Smooth muscle cell (in vitro differentiated cells): ENCODE results near the gene NDUFV1. TPM values are rescaled to one million over a fixed set of nuclear protein-coding genes. Genes with fewer than 3 reads are reported as not detected.
"Not testable (repeated sequence)": the region's sequence is repeated elsewhere in the genome, so short reads cannot be mapped to it uniquely, and the experiment has no call there.

ENCODE experiments used
- DNase-seq: peaks from one replicate; lab custom pipeline; 2025; ENCODE audit not compliant: unreplicated experiment; lab: John Stamatoyannopoulos, UW
- H2AFZ ChIP-seq: fragments of 200-600 bp; sonication (generic); 2 replicates; pipeline ENCODE4 v1.6.0; 2016; ENCODE audit warnings: antibody characterized with exemption, low read depth, mild to moderate bottlenecking
- H3F3A ChIP-seq: fragments of 200-600 bp; sonication (generic); 2 replicates; pipeline ENCODE4 v1.6.0; 2017; ENCODE audit warnings: antibody characterized with exemption, low read depth
- H3K27ac ChIP-seq: fragments of 200-600 bp; sonication (generic); 2 replicates; pipeline ENCODE4 v1.5.1; 2016; ENCODE audit warnings: low read depth, mild to moderate bottlenecking
- H3K27me3 ChIP-seq: fragments of 200-600 bp; sonication (generic); 2 replicates; pipeline ENCODE4 v1.6.1; 2016; ENCODE audit warnings: low read depth, mild to moderate bottlenecking
- H3K36me3 ChIP-seq: fragments of 200-600 bp; sonication (generic); 2 replicates; pipeline ENCODE4 v1.5.1; 2016; ENCODE audit warnings: low read depth
- H3K4me1 ChIP-seq: fragments of 200-600 bp; sonication (generic); 2 replicates; pipeline ENCODE4 v1.5.1; 2016; ENCODE audit warnings: low read depth
- H3K4me2 ChIP-seq: fragments of 200-600 bp; sonication (generic); 2 replicates; pipeline ENCODE4 v1.6.0; 2016; ENCODE audit warnings: mild to moderate bottlenecking
- H3K4me3 ChIP-seq: fragments of 200-600 bp; sonication (generic); 2 replicates; pipeline ENCODE4 v1.5.1; 2016; ENCODE audit warnings: mild to moderate bottlenecking
- H3K79me2 ChIP-seq: fragments of 200-600 bp; sonication (generic); 2 replicates; pipeline ENCODE4 v1.6.0; 2016; ENCODE audit warnings: low read depth, mild to moderate bottlenecking
- H3K9ac ChIP-seq: fragments of 200-600 bp; sonication (generic); 2 replicates; pipeline ENCODE4 v1.6.0; 2016; ENCODE audit warnings: low read depth
- H3K9me3 ChIP-seq: fragments of 200-600 bp; sonication (generic); replicated peaks from 2 replicates; pipeline ENCODE4 v1.5.1; 2016; ENCODE audit warnings: low read depth
- H4K20me1 ChIP-seq: fragments of 200-600 bp; sonication (generic); 2 replicates; pipeline ENCODE4 v1.6.0; 2016; ENCODE audit warnings: low read depth
- CTCF ChIP-seq: fragments of 200-600 bp; sonication (generic); IDR thresholded peaks from 2 replicates; pipeline ENCODE4 v1.5.1; 2017; ENCODE audit warnings: borderline replicate concordance, mild to moderate bottlenecking, antibody characterized with exemption; ENCODE audit not compliant: insufficient read depth, poor library complexity, severe bottlenecking
- WGBS: methylation state at CpG from one replicate; pipeline ENCODE4 v1.1.7; 2016; ENCODE audit warnings: low lambda C conversion rate; 5-methylcytosine and 5-hydroxymethylcytosine counted together
- polyA plus RNA-seq: library from polyadenylated mRNA; unstranded; fragments of >200 nt; fragmentation: Nextera tagmentation; extraction: Ambion mirVana; gene quantifications from 2 replicates; pipeline ENCODE4 v1.2.1, GENCODE V29; 2016
- total RNA-seq: library from RNA; depleted of rRNA; stranded (reverse); fragments of >200 nt; gene quantifications from 2 replicates; pipeline ENCODE4 v1.2.3, GENCODE V29; 2014

Gene NDUFV1
- total and polyA plus RNA-seq, 2 experiments from 2014 or later, result 111 to 201 TPM

- no peak overlapping the region for H2AFZ ChIP-seq
- H3K9me3 ChIP-seq, result no peaks in the 10 kb centered on the region
- 84% methylated on average over 20 of the region's 20 CpGs for WGBS
- H4K20me1 ChIP-seq, result no peaks in the 10 kb centered on the region
- H3K36me3 ChIP-seq, result no peaks in the 10 kb centered on the region
- H3K27me3 ChIP-seq, result no peaks in the 10 kb centered on the region
- no peak overlapping the region for H3K27ac ChIP-seq
- H3K4me2 ChIP-seq, result no peak overlapping the region
- H3K79me2 ChIP-seq, result no peaks in the 10 kb centered on the region
- H3K4me3 ChIP-seq, result no peak overlapping the region
- H3K4me1 ChIP-seq, result no peaks in the 10 kb centered on the region
- H3F3A ChIP-seq, result no peaks in the 10 kb centered on the region
- H3K9ac ChIP-seq, result no peak overlapping the region
- DNase-seq, result no peak
- TF ChIP-seq CTCF, result no peak
Observed at GRCh38 chr11:67634366-67635230, 27.9 kb downstream of the NDUFV1 start.

GRCh38 chr11:67635231-67635521, 28.4 kb downstream of the NDUFV1 start:
- H3K27me3 ChIP-seq, result peaks cover 1% of the 10 kb centered on the region

GRCh38 chr11:67636962-67637361, 30.2 kb downstream of the NDUFV1 start:
- 90% methylated on average over 6 of the region's 6 CpGs for WGBS
- Histone ChIP-seq H3F3A (no peaks in the 10 kb centered on the region), H3K9ac (no peak overlapping the region), H2AFZ (no peak overlapping the region), H3K4me2 (no peak overlapping the region), H3K27me3 (peaks cover 6% of the 10 kb centered on the region), H3K4me3 (no peak overlapping the region), H3K36me3 (no peaks in the 10 kb centered on the region), H3K9me3 (no peaks in the 10 kb centered on the region), H3K4me1 (no peaks in the 10 kb centered on the region), H3K27ac (no peak overlapping the region), H3K79me2 (no peaks in the 10 kb centered on the region), H4K20me1 (no peaks in the 10 kb centered on the region)
- no peak for TF ChIP-seq CTCF
- no peak for DNase-seq

More at GRCh38 chr11:67635231-67635521, 28.4 kb downstream of the NDUFV1 start:
- no peak for DNase-seq
- no peak overlapping the region for H3K4me3 ChIP-seq
- no peak overlapping the region for H2AFZ ChIP-seq
- no peaks in the 10 kb centered on the region for H4K20me1 ChIP-seq
- WGBS, result 90% methylated on average over 4 of the region's 4 CpGs
- TF ChIP-seq CTCF, result no peak
- no peaks in the 10 kb centered on the region for H3K9me3 ChIP-seq
- no peaks in the 10 kb centered on the region for H3K36me3 ChIP-seq
- H3K27ac ChIP-seq, result no peak overlapping the region
- H3K79me2 ChIP-seq, result no peaks in the 10 kb centered on the region
- H3K4me1 ChIP-seq, result no peaks in the 10 kb centered on the region
- H3K9ac ChIP-seq, result no peak overlapping the region
- H3K4me2 ChIP-seq, result no peak overlapping the region
- no peaks in the 10 kb centered on the region for H3F3A ChIP-seq

- H3K4me3 ChIP-seq, H3F3A ChIP-seq, DNase-seq, H4K20me1 ChIP-seq, H3K9ac ChIP-seq, H3K27ac ChIP-seq, H3K4me1 ChIP-seq, H3K36me3 ChIP-seq, H3K9me3 ChIP-seq, H3K79me2 ChIP-seq, H3K4me2 ChIP-seq, H3K27me3 ChIP-seq, H2AFZ ChIP-seq: not testable (repeated sequence)
- WGBS, result 90% methylated on average over 3 of the region's 3 CpGs
Observed at GRCh38 chr11:67637441-67637840, 30.7 kb downstream of the NDUFV1 start.
